ENCODE results near the gene MRGPRG. TPM values are rescaled to one million over a fixed set of nuclear protein-coding genes. Genes with fewer than 3 reads are reported as not detected.

The MRGPRG gene
- total RNA-seq, 4 donors from 2014 or later, result not detected

GRCh38 chr11:3225826-3226750 is 7.5 kb upstream of the MRGPRG start:
- WGBS, result 86% methylated on average over 20 of the region's 21 CpGs
- H3K36me3 ChIP-seq, result no peaks in the 10 kb centered on the region
- DNase-seq (ENCODE audit: extremely low spot score), result no peak
- H3K4me1 ChIP-seq, result peaks cover 0 to 1% (median under 1%) of the 10 kb centered on the region in 4 donors
- TF ChIP-seq EP300 (IDR thresholded peaks at IDR 0.05) (no peak), CTCF (IDR thresholded peaks at IDR 0.05) (no peak), POLR2AphosphoS5 (IDR thresholded peaks at IDR 0.05) (no peak), POLR2A (IDR thresholded peaks at IDR 0.05; ENCODE audit: low read depth) (no peak)
- intact Hi-C loops (cut with DNase I), result no loop called here
- no peak overlapping the region for H3K4me3 ChIP-seq
- H3K27me3 ChIP-seq, result peaks cover 0 to 78% (median 6%) of the 10 kb centered on the region in 4 donors
- H3K27ac ChIP-seq (replicated peaks in 1 of 4), result no peak overlapping the region
- H3K9me3 ChIP-seq, result no peaks in the 10 kb centered on the region

- intact Hi-C loops (cut with DNase I), result no loop called here
- Histone ChIP-seq H3K9me3 (no peaks in the 10 kb centered on the region), H3K4me3 (no peak overlapping the region), H3K27ac (replicated peaks in 1 of 4) (no peak overlapping the region), H3K27me3 (peaks cover 0 to 78% (median 11%) of the 10 kb centered on the region in 4 donors), H3K4me1 (peaks cover 0 to 8% (median 3%) of the 10 kb centered on the region in 4 donors), H3K36me3 (no peaks in the 10 kb centered on the region)
- no peak for TF ChIP-seq EP300 (IDR thresholded peaks at IDR 0.05)
- TF ChIP-seq CTCF (IDR thresholded peaks at IDR 0.05), result no peak
- TF ChIP-seq POLR2AphosphoS5 (IDR thresholded peaks at IDR 0.05), result no peak
- TF ChIP-seq POLR2A (IDR thresholded peaks at IDR 0.05; ENCODE audit: low read depth), result no peak
- 78% methylated on average over 17 of the region's 17 CpGs for WGBS
- no peak for DNase-seq (ENCODE audit: extremely low spot score)
Observed at GRCh38 chr11:3225159-3225758, 6.6 kb upstream of the MRGPRG start.

GRCh38 chr11:3224401-3225057 is 5.9 kb upstream of the MRGPRG start:
- intact Hi-C loops (cut with DNase I), result no loop called here
- no peak overlapping the region for H3K27ac ChIP-seq (replicated peaks in 1 of 4)
- 75% methylated on average over 21 of the region's 21 CpGs for WGBS

GRCh38 chr11:3223932-3224381 is 5.3 kb upstream of the MRGPRG start:
- Histone ChIP-seq H3K27me3 (peaks cover 0 to 81% (median 12%) of the 10 kb centered on the region in 4 donors), H3K4me1 (peaks cover 0 to 8% (median 3%) of the 10 kb centered on the region in 4 donors), H3K9me3 (no peaks in the 10 kb centered on the region), H3K36me3 (no peaks in the 10 kb centered on the region), H3K27ac (replicated peaks in 1 of 4) (no peak overlapping the region), H3K4me3 (no peak overlapping the region)
- no peak for DNase-seq (ENCODE audit: extremely low spot score)
- intact Hi-C loops (cut with DNase I), result no loop called here
- TF ChIP-seq CTCF (IDR thresholded peaks at IDR 0.05), result no peak
- TF ChIP-seq POLR2AphosphoS5 (IDR thresholded peaks at IDR 0.05), result no peak
- no peak for TF ChIP-seq POLR2A (IDR thresholded peaks at IDR 0.05; ENCODE audit: low read depth)
- no peak for TF ChIP-seq EP300 (IDR thresholded peaks at IDR 0.05)
- WGBS, result 68% methylated on average over 4 of the region's 4 CpGs

More at GRCh38 chr11:3224401-3225057, 5.9 kb upstream of the MRGPRG start:
- Histone ChIP-seq H3K4me1 (peaks cover 0 to 8% (median 3%) of the 10 kb centered on the region in 4 donors), H3K9me3 (no peaks in the 10 kb centered on the region), H3K4me3 (no peak overlapping the region), H3K27me3 (peaks cover 0 to 78% (median 12%) of the 10 kb centered on the region in 4 donors), H3K36me3 (no peaks in the 10 kb centered on the region)
- TF ChIP-seq CTCF (IDR thresholded peaks at IDR 0.05) (no peak), POLR2AphosphoS5 (IDR thresholded peaks at IDR 0.05) (no peak), EP300 (IDR thresholded peaks at IDR 0.05) (no peak), POLR2A (IDR thresholded peaks at IDR 0.05; ENCODE audit: low read depth) (no peak)
- no peak for DNase-seq (ENCODE audit: extremely low spot score)

All from esophagus muscularis mucosa (tissue), 4 donors.